ENCODE data around the gene TIMM22. TPM values are rescaled to one million over a fixed set of nuclear protein-coding genes. Genes with fewer than 3 reads are reported as not detected.

TIMM22 gene
- total and polyA plus RNA-seq, 4 donors = 7.2 to 12.2 (median 9.9) TPM

GRCh38 chr17:1024076-1024475, 27.1 kb downstream of the TIMM22 start:
- no peak overlapping the region for H3K4me3 ChIP-seq
- peaks cover 0 to 18% (median 0%) of the 10 kb centered on the region in 5 donors for H3K4me1 ChIP-seq (ENCODE audit: control insufficient read depth in 5 of 5, insufficient read depth in 5 of 5, low read length in 5 of 5)
- H3K9ac ChIP-seq (ENCODE audit: insufficient read depth in 1 of 2, low read length in 2 of 2) = no peak overlapping the region
- WGBS, 2 donors = 95 to 96% methylated on average over 27 of the region's 27 CpGs
- H3K27ac ChIP-seq (ENCODE audit: low read depth in 1 of 2, low read length in 1 of 2) = no peak overlapping the region
- no peak for DNase-seq
- no peaks in the 10 kb centered on the region for H3K27me3 ChIP-seq (ENCODE audit: control insufficient read depth in 3 of 3, insufficient read depth in 3 of 3, low read length in 2 of 3)
- ATAC-seq (ENCODE audit: insufficient read depth, low FRiP score) = no peak
- peaks cover 0 to 40% (median 0%) of the 10 kb centered on the region in 4 donors for H3K36me3 ChIP-seq (ENCODE audit: control insufficient read depth in 4 of 4, insufficient read depth in 4 of 4, low read length in 4 of 4)
- no peaks in the 10 kb centered on the region for H3K9me3 ChIP-seq (ENCODE audit: control insufficient read depth in 4 of 4, insufficient read depth in 3 of 4, low read length in 3 of 4)
- TF ChIP-seq, protein P1, sequence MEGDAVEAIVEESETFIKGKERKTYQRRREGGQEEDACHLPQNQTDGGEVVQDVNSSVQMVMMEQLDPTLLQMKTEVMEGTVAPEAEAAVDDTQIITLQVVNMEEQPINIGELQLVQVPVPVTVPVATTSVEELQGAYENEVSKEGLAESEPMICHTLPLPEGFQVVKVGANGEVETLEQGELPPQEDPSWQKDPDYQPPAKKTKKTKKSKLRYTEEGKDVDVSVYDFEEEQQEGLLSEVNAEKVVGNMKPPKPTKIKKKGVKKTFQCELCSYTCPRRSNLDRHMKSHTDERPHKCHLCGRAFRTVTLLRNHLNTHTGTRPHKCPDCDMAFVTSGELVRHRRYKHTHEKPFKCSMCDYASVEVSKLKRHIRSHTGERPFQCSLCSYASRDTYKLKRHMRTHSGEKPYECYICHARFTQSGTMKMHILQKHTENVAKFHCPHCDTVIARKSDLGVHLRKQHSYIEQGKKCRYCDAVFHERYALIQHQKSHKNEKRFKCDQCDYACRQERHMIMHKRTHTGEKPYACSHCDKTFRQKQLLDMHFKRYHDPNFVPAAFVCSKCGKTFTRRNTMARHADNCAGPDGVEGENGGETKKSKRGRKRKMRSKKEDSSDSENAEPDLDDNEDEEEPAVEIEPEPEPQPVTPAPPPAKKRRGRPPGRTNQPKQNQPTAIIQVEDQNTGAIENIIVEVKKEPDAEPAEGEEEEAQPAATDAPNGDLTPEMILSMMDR (IDR thresholded peaks at IDR 0.05; ENCODE audit: control extremely low read depth, extremely low read depth) = no peak

GRCh38 chr17:1025733-1026598, 29.0 kb downstream of the TIMM22 start:
- no peak for ATAC-seq (ENCODE audit: insufficient read depth, low FRiP score)

GRCh38 chr17:1026599-1026975, 29.7 kb downstream of the TIMM22 start:
- Histone ChIP-seq H3K36me3 (ENCODE audit: control insufficient read depth in 4 of 4, insufficient read depth in 4 of 4, low read length in 4 of 4) (peaks cover 0 to 37% (median 0%) of the 10 kb centered on the region in 4 donors), H3K4me3 (no peak overlapping the region), H3K27ac (ENCODE audit: low read depth in 1 of 2, low read length in 1 of 2) (peak overlapping the region in 1 of 2 donors; percentile 15), H3K9me3 (ENCODE audit: control insufficient read depth in 4 of 4, insufficient read depth in 3 of 4, low read length in 3 of 4) (no peaks in the 10 kb centered on the region), H3K27me3 (ENCODE audit: control insufficient read depth in 3 of 3, insufficient read depth in 3 of 3, low read length in 2 of 3) (no peaks in the 10 kb centered on the region), H3K4me1 (ENCODE audit: control insufficient read depth in 5 of 5, insufficient read depth in 5 of 5, low read length in 5 of 5) (peaks cover 0 to 38% (median 4%) of the 10 kb centered on the region in 5 donors), H3K9ac (ENCODE audit: insufficient read depth in 1 of 2, low read length in 2 of 2) (no peak overlapping the region)
- no peak for ATAC-seq (ENCODE audit: insufficient read depth, low FRiP score)
- no peak for DNase-seq
- TF ChIP-seq, protein P1 (IDR thresholded peaks at IDR 0.05; ENCODE audit: control extremely low read depth, extremely low read depth) = no peak
- WGBS, 2 donors = 94 to 95% methylated on average over 10 of the region's 10 CpGs

More at GRCh38 chr17:1025733-1026598, 29.0 kb downstream of the TIMM22 start:
- DNase-seq = no peak
- Histone ChIP-seq H3K27me3 (ENCODE audit: control insufficient read depth in 3 of 3, insufficient read depth in 3 of 3, low read length in 2 of 3) (no peaks in the 10 kb centered on the region), H3K27ac (ENCODE audit: low read depth in 1 of 2, low read length in 1 of 2) (peak overlapping the region in 1 of 2 donors; percentile 15), H3K9ac (ENCODE audit: insufficient read depth in 1 of 2, low read length in 2 of 2) (no peak overlapping the region), H3K36me3 (ENCODE audit: control insufficient read depth in 4 of 4, insufficient read depth in 4 of 4, low read length in 4 of 4) (peaks cover 0 to 34% (median 0%) of the 10 kb centered on the region in 4 donors), H3K4me1 (ENCODE audit: control insufficient read depth in 5 of 5, insufficient read depth in 5 of 5, low read length in 5 of 5) (peaks cover 0 to 35% (median 4%) of the 10 kb centered on the region in 5 donors), H3K4me3 (no peak overlapping the region), H3K9me3 (ENCODE audit: control insufficient read depth in 4 of 4, insufficient read depth in 3 of 4, low read length in 3 of 4) (no peaks in the 10 kb centered on the region)
- WGBS, 2 donors = 91 to 93% methylated on average over 30 of the region's 30 CpGs
- TF ChIP-seq, protein P1 (IDR thresholded peaks at IDR 0.05; ENCODE audit: control extremely low read depth, extremely low read depth) = no peak
